Neural crest cell (in vitro differentiated cells): ENCODE data around the gene C5orf24. TPM values are rescaled to one million over a fixed set of nuclear protein-coding genes. Genes with fewer than 3 reads are reported as not detected.

Source experiments
- DNase-seq: peaks from one replicate; pipeline ENCODE4 v3.0.0; 2021; ENCODE audit warnings: low read depth, mixed read lengths, low spot score
- H3K27ac Mint-ChIP-seq: one replicate; pipeline ENCODE4 v1.8.0; 2021; ENCODE audit warnings: mild to moderate bottlenecking, mixed read lengths; ENCODE audit not compliant: unreplicated experiment
- H3K27me3 Mint-ChIP-seq: 2 replicates; pipeline ENCODE4 v1.8.0; 2021; ENCODE audit warnings: low read depth, mild to moderate bottlenecking, mixed read lengths
- H3K36me3 Mint-ChIP-seq: 2 replicates; pipeline ENCODE4 v1.8.0; 2021; ENCODE audit warnings: low read depth, mild to moderate bottlenecking, mixed read lengths
- H3K4me1 Mint-ChIP-seq: 2 replicates; pipeline ENCODE4 v1.8.0; 2021; ENCODE audit warnings: mixed read lengths
- H3K4me3 Mint-ChIP-seq: one replicate; pipeline ENCODE4 v1.8.0; 2021; ENCODE audit warnings: mild to moderate bottlenecking, mixed read lengths
- H3K9me3 Mint-ChIP-seq: 2 replicates; pipeline ENCODE4 v1.8.0; 2021; ENCODE audit warnings: mixed read lengths
- CTCF ChIP-seq: fragments of 200-600 bp; sonication (generic); conservative IDR thresholded peaks from 2 replicates; pipeline ENCODE4 v1.5.0; 2021; ENCODE audit warnings: antibody characterized with exemption, mild to moderate bottlenecking
- total RNA-seq: library from RNA; stranded (reverse); gene quantifications from 2 replicates; pipeline ENCODE4 v1.2.1, GENCODE V29; 2021

The C5orf24 gene
- total RNA-seq, 1 donor from 2014 or later: 57.4 TPM

DNA sequence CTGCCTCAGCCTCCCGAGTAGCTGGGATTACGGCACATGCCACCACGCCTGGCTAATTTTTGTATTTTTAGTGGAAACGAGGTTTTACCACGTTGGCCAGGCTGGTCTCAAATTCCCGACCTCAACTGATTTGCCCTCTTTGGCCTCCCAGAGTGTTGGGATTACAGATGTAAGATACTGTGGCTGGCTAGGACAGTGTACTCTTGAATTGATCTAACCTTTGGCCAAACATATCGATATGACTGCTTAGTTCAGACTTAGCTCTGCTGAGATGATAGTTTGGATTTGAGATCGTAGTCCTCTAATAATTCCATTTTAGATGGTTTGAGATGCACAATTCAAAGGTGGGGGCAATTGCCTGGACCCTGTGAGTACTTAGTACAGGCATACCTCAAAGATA lies 43.6 kb downstream of the C5orf24 start:
- H3K4me1 Mint-ChIP-seq: no peaks in the 10 kb centered on the region
- DNase-seq: no peak
- no peak for TF ChIP-seq CTCF

DNA sequence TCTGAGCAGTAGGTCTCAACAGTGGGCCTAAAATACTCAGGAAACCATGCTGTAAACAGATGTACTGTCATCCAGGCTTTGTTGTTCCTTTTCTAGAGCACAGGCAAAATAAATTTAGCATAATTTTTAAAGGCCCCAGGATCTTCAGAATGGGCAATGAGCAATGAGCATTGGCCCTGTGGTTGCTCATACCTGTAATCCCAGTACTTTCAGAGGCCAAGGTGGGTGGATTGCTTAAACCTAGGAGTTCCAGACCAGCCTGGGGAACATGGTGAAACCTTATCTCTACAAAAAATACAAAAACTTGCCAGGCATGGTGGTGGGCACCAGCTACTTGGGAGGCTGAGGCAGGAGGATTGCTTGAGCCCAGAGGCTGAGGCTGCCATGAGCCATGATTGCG lies 45.7 kb downstream of the C5orf24 start:
- H3K27me3 Mint-ChIP-seq: no peaks in the 10 kb centered on the region
- TF ChIP-seq CTCF: no peak
- no peak overlapping the region for H3K27ac Mint-ChIP-seq
- no peak for DNase-seq
- peaks cover 4% of the 10 kb centered on the region for H3K9me3 Mint-ChIP-seq
- H3K4me1 Mint-ChIP-seq: no peaks in the 10 kb centered on the region
- no peak overlapping the region for H3K4me3 Mint-ChIP-seq
- H3K36me3 Mint-ChIP-seq: peaks cover 17% of the 10 kb centered on the region

More for the DNA sequence above, 43.6 kb downstream of the C5orf24 start:
- H3K36me3 Mint-ChIP-seq: peaks cover 17% of the 10 kb centered on the region
- H3K27me3 Mint-ChIP-seq: no peaks in the 10 kb centered on the region
- peaks cover 4% of the 10 kb centered on the region for H3K9me3 Mint-ChIP-seq
- H3K4me3 Mint-ChIP-seq: no peak overlapping the region
- no peak overlapping the region for H3K27ac Mint-ChIP-seq

DNA sequence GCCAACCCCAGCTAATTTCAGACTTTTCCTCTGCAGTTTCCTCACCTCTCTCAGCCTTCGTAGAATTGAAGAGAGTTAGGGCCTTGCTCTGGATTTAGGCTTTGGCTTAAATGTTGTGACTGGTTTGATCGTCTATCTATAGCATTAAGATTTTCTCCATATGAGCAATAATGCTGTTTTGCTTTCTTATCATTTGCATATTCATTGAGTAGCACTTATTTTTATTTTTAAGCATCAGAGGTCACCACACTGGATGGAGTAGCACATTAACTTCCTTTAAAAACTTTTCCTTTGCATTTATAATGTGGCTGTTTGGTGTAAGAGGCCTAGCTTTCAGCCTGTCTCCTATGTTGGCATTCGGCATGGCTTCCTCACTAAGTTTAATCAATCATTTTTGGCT lies 46.5 kb downstream of the C5orf24 start:
- H3K27ac Mint-ChIP-seq: no peak overlapping the region

DNA sequence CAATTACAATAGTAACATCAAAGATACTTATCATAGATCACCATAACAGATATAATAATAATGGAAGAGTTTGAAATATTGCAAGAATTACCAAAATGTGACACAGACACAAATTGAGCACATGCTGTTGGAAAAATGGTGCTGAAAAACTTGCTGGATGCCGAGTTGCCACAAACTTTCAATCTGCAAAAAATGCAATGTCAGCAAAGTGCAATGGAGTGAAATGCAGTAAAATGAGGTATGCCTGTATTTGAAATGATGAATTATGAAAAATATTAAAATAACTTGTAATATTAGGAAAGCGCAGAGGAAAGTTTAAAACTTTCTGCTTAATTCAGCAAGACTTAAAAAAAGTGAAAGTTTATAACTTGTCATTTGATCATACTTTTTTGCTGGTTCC lies 47.2 kb downstream of the C5orf24 start:
- Mint-ChIP-seq H3K4me1 (no peaks in the 10 kb centered on the region), H3K9me3 (peaks cover 4% of the 10 kb centered on the region), H3K36me3 (peaks cover 17% of the 10 kb centered on the region)

More for the DNA sequence above, 46.5 kb downstream of the C5orf24 start:
- Mint-ChIP-seq H3K9me3 (peaks cover 4% of the 10 kb centered on the region), H3K27me3 (no peaks in the 10 kb centered on the region), H3K4me3 (no peak overlapping the region), H3K36me3 (peaks cover 17% of the 10 kb centered on the region), H3K4me1 (no peaks in the 10 kb centered on the region)
- DNase-seq: no peak
- TF ChIP-seq CTCF: no peak

DNA sequence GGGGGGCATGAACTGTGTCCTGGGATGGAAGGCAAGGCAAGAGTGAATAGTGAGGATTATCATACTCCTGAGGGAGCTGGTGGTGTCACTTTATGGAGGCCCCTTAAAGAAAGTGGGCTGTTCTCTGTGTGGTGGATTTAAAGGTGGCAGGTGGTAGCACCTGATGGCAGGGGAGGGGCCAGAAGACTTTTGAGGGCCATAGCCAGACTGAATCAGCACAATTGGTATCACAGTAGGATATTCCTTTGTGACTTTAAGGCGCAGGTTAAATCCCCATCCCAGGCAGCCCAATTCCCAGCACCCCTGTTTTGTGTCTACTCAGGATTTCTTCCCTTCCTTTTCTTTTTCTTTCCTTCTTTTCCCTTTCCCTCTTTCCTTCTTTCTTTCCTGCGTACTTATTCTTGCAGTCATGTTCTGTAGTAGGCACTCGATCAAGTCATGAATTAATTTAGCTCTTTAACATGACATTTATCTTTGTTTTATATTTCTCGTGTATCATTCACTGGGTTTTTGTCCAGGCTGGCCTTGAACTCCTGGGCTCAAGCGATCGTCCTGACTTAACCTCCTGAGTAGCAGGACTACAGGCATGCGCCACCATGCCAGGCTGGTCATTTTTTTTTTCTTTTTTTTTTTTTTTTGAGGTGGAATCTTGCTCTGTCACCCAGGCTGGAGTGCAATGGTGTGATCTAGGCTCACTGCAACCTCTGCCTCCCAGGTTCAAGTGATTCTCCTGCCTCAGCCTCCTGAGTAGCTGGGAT lies 48.2 kb downstream of the C5orf24 start:
- Mint-ChIP-seq H3K27ac (peak overlapping the region; percentile 17), H3K36me3 (peaks cover 15% of the 10 kb centered on the region), H3K4me3 (no peak overlapping the region), H3K4me1 (no peaks in the 10 kb centered on the region), H3K27me3 (no peaks in the 10 kb centered on the region), H3K9me3 (peaks cover 4% of the 10 kb centered on the region)
- TF ChIP-seq CTCF: no peak
- DNase-seq: no peak

More for the DNA sequence above, 47.2 kb downstream of the C5orf24 start:
- no peak for TF ChIP-seq CTCF
- DNase-seq: no peak
- Mint-ChIP-seq H3K27me3 (no peaks in the 10 kb centered on the region), H3K4me3 (no peak overlapping the region), H3K27ac (no peak overlapping the region)
